ENCODE measurements around the gene HIVEP3. TPM values are rescaled to one million over a fixed set of nuclear protein-coding genes. Genes with fewer than 3 reads are reported as not detected.

Gene HIVEP3
- total RNA-seq, 2 donors from 2014 or later = 4.0 to 5.4 TPM

GRCh38 chr1:41645062-41645461, 273.7 kb downstream of the HIVEP3 start:
- no peak for ATAC-seq
- intact Hi-C loops (cut with DNase I, micrococcal nuclease) = no loop called here

GRCh38 chr1:41642922-41643821, 275.6 kb downstream of the HIVEP3 start:
- ATAC-seq (no peak), DNase-seq (no peak)
- intact Hi-C loops (cut with DNase I, micrococcal nuclease) = no loop called here

More at GRCh38 chr1:41645062-41645461, 273.7 kb downstream of the HIVEP3 start:
- DNase-seq = no peak

GRCh38 chr1:41641941-41642527, 276.7 kb downstream of the HIVEP3 start:
- intact Hi-C loops (cut with DNase I, micrococcal nuclease) = no loop called here
- ATAC-seq (no peak), DNase-seq (no peak)

- DNase-seq (no peak), ATAC-seq (no peak)
- intact Hi-C loops (cut with DNase I, micrococcal nuclease) = no loop called here
These were observed 277.3 kb downstream of the HIVEP3 start for GRCh38 chr1:41641475-41641814.

- ATAC-seq = no peak
- intact Hi-C loops (cut with DNase I, micrococcal nuclease) = no loop called here
- no peak for DNase-seq
These were observed 277.8 kb downstream of the HIVEP3 start for GRCh38 chr1:41640756-41641474.

- intact Hi-C loops (cut with DNase I, micrococcal nuclease) = no loop called here
- DNase-seq = no peak
- no peak for ATAC-seq
These were observed 278.5 kb downstream of the HIVEP3 start for GRCh38 chr1:41640141-41640751.

- no peak for DNase-seq
- intact Hi-C loops (cut with DNase I, micrococcal nuclease) = no loop called here
- no peak for ATAC-seq
These were observed 279.3 kb downstream of the HIVEP3 start for GRCh38 chr1:41639332-41639936.

- DNase-seq = no peak
- ATAC-seq = no peak
- intact Hi-C loops (cut with DNase I, micrococcal nuclease) = no loop called here
These were observed 280.4 kb downstream of the HIVEP3 start for GRCh38 chr1:41638086-41639024.

GRCh38 chr1:41637367-41637766, 281.4 kb downstream of the HIVEP3 start:
- intact Hi-C loops (cut with DNase I, micrococcal nuclease) = no loop called here
- ATAC-seq (no peak), DNase-seq (no peak)

- ATAC-seq = no peak
- intact Hi-C loops (cut with DNase I, micrococcal nuclease) = no loop called here
- no peak for DNase-seq
These were observed 285.0 kb downstream of the HIVEP3 start for GRCh38 chr1:41633764-41634163.

GRCh38 chr1:41632781-41633575, 285.7 kb downstream of the HIVEP3 start:
- ATAC-seq = no peak
- intact Hi-C loops (cut with DNase I, micrococcal nuclease) = no loop called here

GRCh38 chr1:41631971-41632370, 286.8 kb downstream of the HIVEP3 start:
- no peak for ATAC-seq
- no peak for DNase-seq
- intact Hi-C loops (cut with DNase I, micrococcal nuclease) = no loop called here

More at GRCh38 chr1:41632781-41633575, 285.7 kb downstream of the HIVEP3 start:
- no peak for DNase-seq

- DNase-seq = no peak
- no peak for ATAC-seq
- intact Hi-C loops (cut with DNase I, micrococcal nuclease) = no loop called here
These were observed 287.6 kb downstream of the HIVEP3 start for GRCh38 chr1:41631154-41631553.

GRCh38 chr1:41629571-41629970, 289.2 kb downstream of the HIVEP3 start:
- intact Hi-C loops (cut with DNase I, micrococcal nuclease) = no loop called here
- ATAC-seq = no peak
- no peak for DNase-seq

- no peak for DNase-seq
- intact Hi-C loops (cut with DNase I, micrococcal nuclease) = no loop called here
- ATAC-seq = no peak
These were observed 289.6 kb downstream of the HIVEP3 start for GRCh38 chr1:41629141-41629540.

- ATAC-seq (no peak), DNase-seq (no peak)
- intact Hi-C loops (cut with DNase I, micrococcal nuclease) = no loop called here
These were observed 291.0 kb downstream of the HIVEP3 start for GRCh38 chr1:41627491-41628280.
